ENCODE results near the gene WNT1. TPM values are rescaled to one million over a fixed set of nuclear protein-coding genes. Genes with fewer than 3 reads are reported as not detected.

The WNT1 gene
- total RNA-seq, 1 experiment from 2014 or later: not detected

DNA sequence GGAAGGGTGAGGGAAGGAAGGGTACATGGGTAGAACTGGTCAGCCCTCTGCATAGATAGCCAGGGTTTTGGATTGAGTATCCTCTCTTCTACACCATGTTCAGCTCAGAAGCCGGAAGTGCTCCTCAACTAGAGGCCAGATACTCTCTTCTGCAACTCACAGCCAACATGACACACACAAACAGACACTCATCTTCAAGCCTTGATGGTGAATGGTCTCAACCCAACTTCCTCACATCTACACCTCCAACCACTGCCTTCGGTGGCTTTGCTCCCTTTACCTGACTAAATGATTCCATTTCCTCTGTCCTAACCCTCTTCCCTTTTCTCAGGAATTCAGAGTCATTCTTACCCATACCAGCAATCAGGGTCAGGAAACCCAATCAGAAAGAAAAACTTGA is 45.2 kb upstream of the WNT1 start:
- Histone ChIP-seq H3K23me2 (ENCODE audit: insufficient read length, low read depth, low read length, poor library complexity, severe bottlenecking) (no peaks in the 10 kb centered on the region), H3K9me3 (ENCODE audit: control insufficient read depth, low read depth, low read length) (no peaks in the 10 kb centered on the region), H2BK12ac (ENCODE audit: insufficient read length, low read depth, low read length) (no peak overlapping the region), H2BK120ac (ENCODE audit: low read depth, low read length, poor library complexity, severe bottlenecking) (no peak overlapping the region), H3K56ac (ENCODE audit: insufficient read length, low read depth, low read length) (no peak overlapping the region), H2BK15ac (ENCODE audit: low read depth, low read length) (no peak overlapping the region), H3K14ac (ENCODE audit: insufficient read depth, low read length) (no peak overlapping the region), H3K23ac (ENCODE audit: insufficient read length, low read depth, low read length) (no peak overlapping the region), H4K5ac (ENCODE audit: insufficient read length, low read depth, low read length) (no peak overlapping the region), H2AFZ (ENCODE audit: low read length) (no peak overlapping the region), H2BK5ac (ENCODE audit: insufficient read length, low read length) (no peak overlapping the region), H4K20me1 (ENCODE audit: control insufficient read depth, insufficient read depth, insufficient read length) (no peaks in the 10 kb centered on the region), H3K4ac (ENCODE audit: low read depth, low read length) (no peak overlapping the region), H4K8ac (replicated peaks; ENCODE audit: insufficient read length, low read depth, low read length) (no peak overlapping the region), H3K4me1 (ENCODE audit: insufficient read depth, low read length) (no peaks in the 10 kb centered on the region), H3K79me2 (ENCODE audit: insufficient read depth, low read length) (no peaks in the 10 kb centered on the region), H3T11ph (ENCODE audit: low read length) (no peak overlapping the region), H3K9ac (ENCODE audit: extremely low read depth, insufficient read length, low read length) (no peak overlapping the region), H3K18ac (ENCODE audit: insufficient read length, low read depth, low read length) (no peak overlapping the region), H3K4me2 (ENCODE audit: insufficient read depth, insufficient read length, low read length) (no peak overlapping the region), H4K91ac (ENCODE audit: insufficient read length, low read depth, low read length) (no peak overlapping the region), H2BK20ac (ENCODE audit: low read depth, low read length, poor library complexity, severe bottlenecking) (no peak overlapping the region), H3K27ac (ENCODE audit: insufficient read length, low read depth, low read length) (no peak overlapping the region), H3K79me1 (ENCODE audit: insufficient read depth, low read depth, low read length, poor library complexity, severe bottlenecking) (peaks cover 3% of the 10 kb centered on the region), H3K27me3 (ENCODE audit: insufficient read depth, low read length) (no peaks in the 10 kb centered on the region), H2AK5ac (ENCODE audit: insufficient read length, low read length) (no peak overlapping the region)
- Mint-ChIP-seq H3K27ac (no peak overlapping the region), H3K36me3 (ENCODE audit: insufficient read depth in 1 of 3, low read depth in 3 of 3) (peaks cover 33 to 81% (median 65%) of the 10 kb centered on the region in 3 experiments), H3K4me3 (no peak overlapping the region), H3K9me3 (no peaks in the 10 kb centered on the region), H3K27me3 (ENCODE audit: low read depth) (no peaks in the 10 kb centered on the region), H3K4me1 (peaks cover 0 to 2% of the 10 kb centered on the region in 2 experiments; a peak in 2 of 4 replicates)
- TF ChIP-seq, protein P1, sequence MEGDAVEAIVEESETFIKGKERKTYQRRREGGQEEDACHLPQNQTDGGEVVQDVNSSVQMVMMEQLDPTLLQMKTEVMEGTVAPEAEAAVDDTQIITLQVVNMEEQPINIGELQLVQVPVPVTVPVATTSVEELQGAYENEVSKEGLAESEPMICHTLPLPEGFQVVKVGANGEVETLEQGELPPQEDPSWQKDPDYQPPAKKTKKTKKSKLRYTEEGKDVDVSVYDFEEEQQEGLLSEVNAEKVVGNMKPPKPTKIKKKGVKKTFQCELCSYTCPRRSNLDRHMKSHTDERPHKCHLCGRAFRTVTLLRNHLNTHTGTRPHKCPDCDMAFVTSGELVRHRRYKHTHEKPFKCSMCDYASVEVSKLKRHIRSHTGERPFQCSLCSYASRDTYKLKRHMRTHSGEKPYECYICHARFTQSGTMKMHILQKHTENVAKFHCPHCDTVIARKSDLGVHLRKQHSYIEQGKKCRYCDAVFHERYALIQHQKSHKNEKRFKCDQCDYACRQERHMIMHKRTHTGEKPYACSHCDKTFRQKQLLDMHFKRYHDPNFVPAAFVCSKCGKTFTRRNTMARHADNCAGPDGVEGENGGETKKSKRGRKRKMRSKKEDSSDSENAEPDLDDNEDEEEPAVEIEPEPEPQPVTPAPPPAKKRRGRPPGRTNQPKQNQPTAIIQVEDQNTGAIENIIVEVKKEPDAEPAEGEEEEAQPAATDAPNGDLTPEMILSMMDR (conservative IDR thresholded peaks at IDR 0.05): no peak
- no peak for DNase-seq
- WGBS (ENCODE audit: extremely low coverage, insufficient read length, low lambda C conversion rate): no CpG with 5 or more reads among the region's 2 CpGs

Measured in H9 (cell line).